C4-2B (cell line): ENCODE results near the gene ERC2.
"Not testable (repeated sequence)": the region's sequence is repeated elsewhere in the genome, so short reads cannot be mapped to it uniquely, and the experiment has no call there.

Experiments
- H3K27ac ChIP-seq: fragments of 450-650 bp; 2 replicates; pipeline ENCODE4 v1.5.1; 2017
- ZFX ChIP-seq: fragments of 450-650 bp; IDR thresholded peaks from 2 replicates; pipeline ENCODE4 v1.6.1; 2017
- TF ChIP-seq, protein P1 (sequence below): fragments of 450-650 bp; conservative IDR thresholded peaks from 2 replicates; pipeline ENCODE4 v1.5.1; 2017; ENCODE audit warnings: mild to moderate bottlenecking

The ERC2 gene

DNA sequence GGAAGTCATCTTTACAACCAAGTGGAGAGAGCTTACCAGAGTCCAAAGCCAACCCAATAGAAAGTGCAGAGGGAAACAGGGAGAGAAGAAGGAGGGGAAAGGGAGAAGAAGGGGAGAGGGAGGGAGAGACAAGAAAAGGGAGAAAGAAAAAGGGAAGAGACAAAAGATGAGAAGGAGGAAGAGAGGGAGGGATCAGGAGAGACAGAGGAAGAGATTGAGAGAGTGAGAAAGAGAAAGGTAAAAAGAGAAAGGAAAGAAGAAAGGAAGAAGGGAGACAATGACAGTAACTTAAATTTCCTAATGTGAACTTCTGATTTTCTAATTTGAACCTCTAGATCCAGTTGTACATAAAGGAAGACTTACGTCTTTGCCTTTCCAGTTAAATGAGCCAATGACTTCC, 960.5 kb downstream of the ERC2 start:
- no peak overlapping the region for H3K27ac ChIP-seq
- no peak for TF ChIP-seq ZFX
- TF ChIP-seq, protein P1, sequence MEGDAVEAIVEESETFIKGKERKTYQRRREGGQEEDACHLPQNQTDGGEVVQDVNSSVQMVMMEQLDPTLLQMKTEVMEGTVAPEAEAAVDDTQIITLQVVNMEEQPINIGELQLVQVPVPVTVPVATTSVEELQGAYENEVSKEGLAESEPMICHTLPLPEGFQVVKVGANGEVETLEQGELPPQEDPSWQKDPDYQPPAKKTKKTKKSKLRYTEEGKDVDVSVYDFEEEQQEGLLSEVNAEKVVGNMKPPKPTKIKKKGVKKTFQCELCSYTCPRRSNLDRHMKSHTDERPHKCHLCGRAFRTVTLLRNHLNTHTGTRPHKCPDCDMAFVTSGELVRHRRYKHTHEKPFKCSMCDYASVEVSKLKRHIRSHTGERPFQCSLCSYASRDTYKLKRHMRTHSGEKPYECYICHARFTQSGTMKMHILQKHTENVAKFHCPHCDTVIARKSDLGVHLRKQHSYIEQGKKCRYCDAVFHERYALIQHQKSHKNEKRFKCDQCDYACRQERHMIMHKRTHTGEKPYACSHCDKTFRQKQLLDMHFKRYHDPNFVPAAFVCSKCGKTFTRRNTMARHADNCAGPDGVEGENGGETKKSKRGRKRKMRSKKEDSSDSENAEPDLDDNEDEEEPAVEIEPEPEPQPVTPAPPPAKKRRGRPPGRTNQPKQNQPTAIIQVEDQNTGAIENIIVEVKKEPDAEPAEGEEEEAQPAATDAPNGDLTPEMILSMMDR = no peak

DNA sequence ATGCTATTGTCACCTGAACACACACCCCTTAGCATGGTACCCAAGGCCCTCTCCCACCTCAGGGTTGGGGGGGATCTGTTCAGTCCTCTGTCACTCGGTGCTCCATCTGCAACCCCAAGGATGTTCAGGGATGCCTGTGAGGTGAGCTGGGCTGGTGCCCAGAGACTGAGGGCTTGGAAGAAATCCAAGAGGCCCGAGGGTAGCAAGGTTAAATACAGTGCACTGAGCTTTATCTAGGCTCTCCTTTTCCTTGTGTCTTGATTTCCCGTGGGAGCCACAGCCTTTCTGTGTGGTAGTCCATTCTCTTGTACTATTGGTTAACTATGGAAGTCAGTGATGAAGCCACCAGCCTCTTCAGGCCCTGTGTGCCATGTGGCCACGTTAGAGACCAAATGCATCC, 962.5 kb downstream of the ERC2 start:
- H3K27ac ChIP-seq = peak overlapping the region; percentile 44
- TF ChIP-seq, protein P1 = no peak
- TF ChIP-seq ZFX = no peak

DNA sequence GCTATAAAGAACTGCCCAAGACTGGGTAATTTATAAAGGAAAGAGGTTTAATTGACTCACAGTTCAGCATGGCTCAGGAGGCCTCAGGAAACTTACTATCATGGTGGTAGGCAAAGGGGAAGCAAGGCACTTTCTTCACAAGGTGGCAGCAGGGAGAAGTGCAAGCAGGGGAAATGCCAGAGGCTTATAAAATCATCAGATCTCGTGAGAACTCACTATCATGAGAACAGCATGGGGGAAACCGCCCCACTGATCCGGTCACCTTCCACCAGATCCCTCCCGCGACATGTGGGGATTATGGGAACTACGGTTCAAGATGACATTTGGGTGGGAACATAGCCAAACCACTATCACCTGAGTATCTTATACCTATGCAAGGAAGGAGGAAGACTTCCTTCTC, 963.2 kb downstream of the ERC2 start:
- not testable (repeated sequence) for H3K27ac ChIP-seq
- TF ChIP-seq, protein P1 = peak; percentile 32

DNA sequence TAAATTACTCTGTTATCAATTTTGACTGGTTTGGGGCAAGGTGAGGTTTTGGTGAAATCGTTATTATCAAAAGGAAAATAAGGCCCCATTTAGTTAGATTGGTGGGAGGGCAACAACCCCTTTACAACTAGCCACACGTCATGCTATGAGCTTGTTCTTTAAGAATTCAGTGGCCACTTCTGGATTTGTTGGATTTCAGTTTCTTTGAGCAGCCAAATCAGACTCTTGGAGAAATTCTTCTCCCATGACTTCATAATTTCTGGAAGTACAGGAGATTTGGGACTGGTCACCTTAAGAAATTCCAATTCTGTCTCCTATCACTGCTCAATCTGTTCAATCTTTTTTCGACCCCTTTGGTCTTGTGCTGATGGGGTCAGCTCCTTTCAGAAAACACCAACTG, 966.4 kb downstream of the ERC2 start:
- H3K27ac ChIP-seq = no peak overlapping the region
- TF ChIP-seq, protein P1 = no peak
- no peak for TF ChIP-seq ZFX

DNA sequence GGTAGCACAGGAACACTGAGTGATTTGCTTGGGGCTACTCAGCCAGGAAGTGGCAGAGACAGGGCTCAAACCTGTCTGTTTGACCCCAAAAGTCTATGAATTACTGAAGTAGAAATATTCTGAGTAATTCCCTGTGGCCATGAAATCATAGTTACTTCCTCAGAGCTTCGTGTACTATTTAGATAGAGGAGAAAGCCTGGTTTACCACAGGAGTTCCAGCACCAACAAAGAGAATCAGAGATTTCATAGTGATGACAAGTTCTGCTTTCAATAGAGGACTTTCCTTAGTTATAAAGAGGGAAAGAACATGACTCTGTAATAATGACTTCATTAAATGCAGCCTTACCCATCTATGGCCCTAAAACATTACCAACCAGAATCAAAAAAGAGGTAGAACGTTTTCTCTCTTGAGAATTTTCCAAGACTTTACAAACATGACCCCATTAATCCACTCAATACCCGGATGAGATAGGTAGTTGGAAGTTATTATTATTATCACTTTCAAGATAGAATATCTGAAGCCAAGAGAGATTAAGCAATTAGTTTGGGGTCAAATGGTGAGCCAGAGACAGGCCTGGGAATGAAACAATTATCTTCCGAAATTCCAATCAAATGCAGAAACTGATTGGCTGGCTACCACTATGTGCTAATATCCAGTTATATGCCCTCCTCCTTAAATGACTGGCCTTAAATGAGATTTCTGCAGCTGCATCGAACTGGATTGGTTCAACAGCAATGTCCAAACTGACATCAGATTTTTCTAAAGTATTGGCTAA, 967.5 kb downstream of the ERC2 start:
- H3K27ac ChIP-seq = no peak overlapping the region

DNA sequence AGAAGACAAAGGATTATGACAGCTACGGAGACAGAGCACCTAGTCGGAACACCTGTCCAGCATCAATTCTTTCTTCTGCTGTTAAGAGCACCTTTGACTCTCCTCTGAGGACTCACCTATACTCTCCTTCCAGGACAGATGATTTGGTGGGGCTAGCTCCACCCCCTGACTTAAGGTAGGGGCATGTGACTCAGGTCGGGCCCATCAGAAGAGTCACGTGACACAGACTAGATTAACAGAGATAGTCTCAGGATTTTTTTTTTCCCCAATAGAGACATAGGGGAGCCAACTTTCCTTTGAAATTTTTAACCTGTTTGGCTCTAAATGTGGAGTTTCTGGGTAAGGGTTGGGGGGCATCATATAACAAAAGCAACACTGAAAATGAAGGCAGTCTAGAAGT, 969.7 kb downstream of the ERC2 start:
- TF ChIP-seq, protein P1 = no peak
- no peak for TF ChIP-seq ZFX
- no peak overlapping the region for H3K27ac ChIP-seq

More for the DNA sequence above, 967.5 kb downstream of the ERC2 start:
- TF ChIP-seq, protein P1 = no peak
- TF ChIP-seq ZFX = no peak

DNA sequence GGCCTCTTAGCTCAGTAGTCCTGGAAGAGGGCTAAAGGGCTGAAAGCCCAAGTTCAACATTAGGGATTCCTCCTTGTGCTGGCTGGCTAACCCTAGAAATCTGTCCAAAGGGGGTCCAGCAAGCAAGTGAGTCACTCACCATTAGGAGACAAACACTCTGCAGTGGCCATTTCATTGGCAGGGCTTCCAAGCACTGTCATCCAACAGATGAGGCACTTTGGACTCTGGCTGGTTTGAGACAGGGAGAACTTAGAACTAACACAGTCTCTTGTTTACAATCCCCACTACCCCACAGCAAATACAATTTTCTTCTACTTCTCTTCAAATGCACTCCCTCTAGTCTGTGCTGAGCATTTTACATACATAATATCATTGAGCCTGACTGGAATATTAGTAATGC, 971.0 kb downstream of the ERC2 start:
- TF ChIP-seq, protein P1 = no peak
- no peak for TF ChIP-seq ZFX
- no peak overlapping the region for H3K27ac ChIP-seq
